Keratinocyte (primary cell): ENCODE measurements around the gene ULK2.
"Not testable (repeated sequence)": the region's sequence is repeated elsewhere in the genome, so short reads cannot be mapped to it uniquely, and the experiment has no call there.

Experiments used
- CTCF ChIP-seq, 3 experiments: IDR thresholded peaks in 1 of 3; conservative IDR thresholded peaks in 1 of 3; optimal IDR thresholded peaks in 1 of 3; 2 replicates in 2 of 3; 3 replicates in 1 of 3; pipeline versions ENCODE3 to v1.5.1; 2011; ENCODE audit warnings: low read length in 3 of 3, mild to moderate bottlenecking in 3 of 3, moderate library complexity in 2 of 3, control low read depth in 1 of 3, inconsistent platforms in 1 of 3; ENCODE audit not compliant: insufficient read depth in 2 of 3; ENCODE audit errors: extremely low read depth in 1 of 3
- EZH2 ChIP-seq: IDR thresholded peaks from one replicate; pipeline ENCODE4 v1.6.1; 2012; ENCODE audit warnings: inconsistent platforms, mild to moderate bottlenecking, low read length, moderate library complexity

GRCh38 chr17:19890001-19890400 is 22.3 kb upstream of the ULK2 start:
- TF ChIP-seq CTCF (optimal IDR thresholded peaks at IDR 0.05 in 1 of 3, IDR thresholded peaks at IDR 0.05 in 1 of 3, conservative IDR thresholded peaks at IDR 0.05 in 1 of 3; ENCODE audit: extremely low read depth in 1 of 3, insufficient read depth in 2 of 3, low read length in 3 of 3); EZH2: not testable (repeated sequence)
